ENCODE measurements around the gene LCN10. TPM values are rescaled to one million over a fixed set of nuclear protein-coding genes. Genes with fewer than 3 reads are reported as not detected.

The LCN10 gene
- total and polyA plus RNA-seq, 10 of the 15 experiments (the other 5 are each of a cell fraction or from before 2014, with no cell fraction given), result 0.06 to 1.3 (median 0.21) TPM; not detected in 1

- Histone ChIP-seq H3K4me1 (ENCODE audit: control insufficient read depth, insufficient read depth, low read length) (peaks cover 7% of the 10 kb centered on the region), H4K20me1 (ENCODE audit: control insufficient read depth, insufficient read depth) (peaks cover 9% of the 10 kb centered on the region), H3K4me3 (no peak overlapping the region), H3K27me3 (replicated peaks in 1 of 2; ENCODE audit: control insufficient read depth in 2 of 2, insufficient read depth in 2 of 2, low read length in 1 of 2) (no peaks in the 10 kb centered on the region), H3K9ac (ENCODE audit: control insufficient read depth, insufficient read depth, low read length) (no peak overlapping the region), H3K27ac (ENCODE audit: control insufficient read depth, insufficient read depth) (no peak overlapping the region), H3K36me3 (ENCODE audit: control insufficient read depth in 2 of 2, insufficient read depth in 2 of 2, low read length in 1 of 2) (peaks cover 18 to 28% of the 10 kb centered on the region in 2 experiments), H3K4me2 (ENCODE audit: control insufficient read depth, insufficient read depth) (no peak overlapping the region), H3K79me2 (ENCODE audit: control insufficient read depth, insufficient read depth, low read length) (peaks cover 27% of the 10 kb centered on the region), H3K9me3 (replicated peaks; ENCODE audit: control insufficient read depth, insufficient read depth, low read length) (no peaks in the 10 kb centered on the region), H2AFZ (ENCODE audit: control insufficient read depth, low read depth, low read length) (no peak overlapping the region)
- no TSS peak for BruUV-seq (replicated peaks)
- no peak for ATAC-seq
- ChIA-PET RAD21 (ENCODE audit: unreplicated experiment) (no interaction called here), POLR2A (no interaction called here), CTCF (no interaction called here), SMC1A (ENCODE audit: uncharacterized antibody, unreplicated experiment) (no interaction called here)
- intact Hi-C loops (cut with micrococcal nuclease; ENCODE audit: unreplicated experiment) (no loop called here), in situ Hi-C loops (cut with MboI) (no loop called here)
- no peak for DNase-seq (ENCODE audit: low read depth, low spot score)
- no peak for FAIRE-seq
- WGBS (ENCODE audit: insufficient coverage, insufficient replicate concordance, low lambda C conversion rate, missing lambda C conversion rate), result 94% methylated on average over 22 of the region's 24 CpGs
- TF ChIP-seq HDAC2 (IDR thresholded peaks at IDR 0.05) (no peak), STAT1 (conservative IDR thresholded peaks at IDR 0.05) (no peak), BACH1 (IDR thresholded peaks at IDR 0.05; ENCODE audit: borderline replicate concordance) (no peak), SPI1 (IDR thresholded peaks at IDR 0.05; ENCODE audit: borderline replicate concordance, insufficient read depth, low read depth, low read length) (no peak), YBX1 (IDR thresholded peaks at IDR 0.05) (no peak), ZBED1 (IDR thresholded peaks at IDR 0.05; ENCODE audit: borderline replicate concordance) (peak; percentile 55; the same call in 1 of the 2 replicates), REST (IDR thresholded peaks at IDR 0.05; ENCODE audit: low read depth, low read length) (no peak), MTA3 (IDR thresholded peaks at IDR 0.05; ENCODE audit: borderline replicate concordance, low read length) (no peak), ESRRA (IDR thresholded peaks at IDR 0.05; ENCODE audit: low read length) (no peak), TARDBP (IDR thresholded peaks at IDR 0.05; ENCODE audit: borderline replicate concordance) (no peak)
- TF ChIP-seq, protein P1, sequence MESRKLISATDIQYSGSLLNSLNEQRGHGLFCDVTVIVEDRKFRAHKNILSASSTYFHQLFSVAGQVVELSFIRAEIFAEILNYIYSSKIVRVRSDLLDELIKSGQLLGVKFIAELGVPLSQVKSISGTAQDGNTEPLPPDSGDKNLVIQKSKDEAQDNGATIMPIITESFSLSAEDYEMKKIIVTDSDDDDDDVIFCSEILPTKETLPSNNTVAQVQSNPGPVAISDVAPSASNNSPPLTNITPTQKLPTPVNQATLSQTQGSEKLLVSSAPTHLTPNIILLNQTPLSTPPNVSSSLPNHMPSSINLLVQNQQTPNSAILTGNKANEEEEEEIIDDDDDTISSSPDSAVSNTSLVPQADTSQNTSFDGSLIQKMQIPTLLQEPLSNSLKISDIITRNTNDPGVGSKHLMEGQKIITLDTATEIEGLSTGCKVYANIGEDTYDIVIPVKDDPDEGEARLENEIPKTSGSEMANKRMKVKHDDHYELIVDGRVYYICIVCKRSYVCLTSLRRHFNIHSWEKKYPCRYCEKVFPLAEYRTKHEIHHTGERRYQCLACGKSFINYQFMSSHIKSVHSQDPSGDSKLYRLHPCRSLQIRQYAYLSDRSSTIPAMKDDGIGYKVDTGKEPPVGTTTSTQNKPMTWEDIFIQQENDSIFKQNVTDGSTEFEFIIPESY (IDR thresholded peaks at IDR 0.05), result peak; percentile 70; the same call in 1 of the 2 replicates
- TF ChIP-seq, protein P2, sequence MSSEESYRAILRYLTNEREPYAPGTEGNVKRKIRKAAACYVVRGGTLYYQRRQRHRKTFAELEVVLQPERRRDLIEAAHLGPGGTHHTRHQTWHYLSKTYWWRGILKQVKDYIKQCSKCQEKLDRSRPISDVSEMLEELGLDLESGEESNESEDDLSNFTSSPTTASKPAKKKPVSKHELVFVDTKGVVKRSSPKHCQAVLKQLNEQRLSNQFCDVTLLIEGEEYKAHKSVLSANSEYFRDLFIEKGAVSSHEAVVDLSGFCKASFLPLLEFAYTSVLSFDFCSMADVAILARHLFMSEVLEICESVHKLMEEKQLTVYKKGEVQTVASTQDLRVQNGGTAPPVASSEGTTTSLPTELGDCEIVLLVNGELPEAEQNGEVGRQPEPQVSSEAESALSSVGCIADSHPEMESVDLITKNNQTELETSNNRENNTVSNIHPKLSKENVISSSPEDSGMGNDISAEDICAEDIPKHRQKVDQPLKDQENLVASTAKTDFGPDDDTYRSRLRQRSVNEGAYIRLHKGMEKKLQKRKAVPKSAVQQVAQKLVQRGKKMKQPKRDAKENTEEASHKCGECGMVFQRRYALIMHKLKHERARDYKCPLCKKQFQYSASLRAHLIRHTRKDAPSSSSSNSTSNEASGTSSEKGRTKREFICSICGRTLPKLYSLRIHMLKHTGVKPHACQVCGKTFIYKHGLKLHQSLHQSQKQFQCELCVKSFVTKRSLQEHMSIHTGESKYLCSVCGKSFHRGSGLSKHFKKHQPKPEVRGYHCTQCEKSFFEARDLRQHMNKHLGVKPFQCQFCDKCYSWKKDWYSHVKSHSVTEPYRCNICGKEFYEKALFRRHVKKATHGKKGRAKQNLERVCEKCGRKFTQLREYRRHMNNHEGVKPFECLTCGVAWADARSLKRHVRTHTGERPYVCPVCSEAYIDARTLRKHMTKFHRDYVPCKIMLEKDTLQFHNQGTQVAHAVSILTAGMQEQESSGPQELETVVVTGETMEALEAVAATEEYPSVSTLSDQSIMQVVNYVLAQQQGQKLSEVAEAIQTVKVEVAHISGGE (CRISPR knock-in tag; IDR thresholded peaks at IDR 0.05), result no peak
- TF ChIP-seq, protein P3, sequence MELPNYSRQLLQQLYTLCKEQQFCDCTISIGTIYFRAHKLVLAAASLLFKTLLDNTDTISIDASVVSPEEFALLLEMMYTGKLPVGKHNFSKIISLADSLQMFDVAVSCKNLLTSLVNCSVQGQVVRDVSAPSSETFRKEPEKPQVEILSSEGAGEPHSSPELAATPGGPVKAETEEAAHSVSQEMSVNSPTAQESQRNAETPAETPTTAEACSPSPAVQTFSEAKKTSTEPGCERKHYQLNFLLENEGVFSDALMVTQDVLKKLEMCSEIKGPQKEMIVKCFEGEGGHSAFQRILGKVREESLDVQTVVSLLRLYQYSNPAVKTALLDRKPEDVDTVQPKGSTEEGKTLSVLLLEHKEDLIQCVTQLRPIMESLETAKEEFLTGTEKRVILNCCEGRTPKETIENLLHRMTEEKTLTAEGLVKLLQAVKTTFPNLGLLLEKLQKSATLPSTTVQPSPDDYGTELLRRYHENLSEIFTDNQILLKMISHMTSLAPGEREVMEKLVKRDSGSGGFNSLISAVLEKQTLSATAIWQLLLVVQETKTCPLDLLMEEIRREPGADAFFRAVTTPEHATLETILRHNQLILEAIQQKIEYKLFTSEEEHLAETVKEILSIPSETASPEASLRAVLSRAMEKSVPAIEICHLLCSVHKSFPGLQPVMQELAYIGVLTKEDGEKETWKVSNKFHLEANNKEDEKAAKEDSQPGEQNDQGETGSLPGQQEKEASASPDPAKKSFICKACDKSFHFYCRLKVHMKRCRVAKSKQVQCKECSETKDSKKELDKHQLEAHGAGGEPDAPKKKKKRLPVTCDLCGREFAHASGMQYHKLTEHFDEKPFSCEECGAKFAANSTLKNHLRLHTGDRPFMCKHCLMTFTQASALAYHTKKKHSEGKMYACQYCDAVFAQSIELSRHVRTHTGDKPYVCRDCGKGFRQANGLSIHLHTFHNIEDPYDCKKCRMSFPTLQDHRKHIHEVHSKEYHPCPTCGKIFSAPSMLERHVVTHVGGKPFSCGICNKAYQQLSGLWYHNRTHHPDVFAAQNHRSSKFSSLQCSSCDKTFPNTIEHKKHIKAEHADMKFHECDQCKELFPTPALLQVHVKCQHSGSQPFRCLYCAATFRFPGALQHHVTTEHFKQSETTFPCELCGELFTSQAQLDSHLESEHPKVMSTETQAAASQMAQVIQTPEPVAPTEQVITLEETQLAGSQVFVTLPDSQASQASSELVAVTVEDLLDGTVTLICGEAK (IDR thresholded peaks at IDR 0.05; ENCODE audit: borderline replicate concordance), result no peak
Measured at GRCh38 chr9:136722969-136723356, 19.8 kb downstream of the LCN10 start.

All from GM12878 (cell line).